ENCODE data around the gene RAET1E. TPM values are rescaled to one million over a fixed set of nuclear protein-coding genes. Genes with fewer than 3 reads are reported as not detected.
"Not testable (repeated sequence)": the region's sequence is repeated elsewhere in the genome, so short reads cannot be mapped to it uniquely, and the experiment has no call there.

Gene RAET1E
- total RNA-seq, 1 experiment from 2014 or later, result not detected

DNA sequence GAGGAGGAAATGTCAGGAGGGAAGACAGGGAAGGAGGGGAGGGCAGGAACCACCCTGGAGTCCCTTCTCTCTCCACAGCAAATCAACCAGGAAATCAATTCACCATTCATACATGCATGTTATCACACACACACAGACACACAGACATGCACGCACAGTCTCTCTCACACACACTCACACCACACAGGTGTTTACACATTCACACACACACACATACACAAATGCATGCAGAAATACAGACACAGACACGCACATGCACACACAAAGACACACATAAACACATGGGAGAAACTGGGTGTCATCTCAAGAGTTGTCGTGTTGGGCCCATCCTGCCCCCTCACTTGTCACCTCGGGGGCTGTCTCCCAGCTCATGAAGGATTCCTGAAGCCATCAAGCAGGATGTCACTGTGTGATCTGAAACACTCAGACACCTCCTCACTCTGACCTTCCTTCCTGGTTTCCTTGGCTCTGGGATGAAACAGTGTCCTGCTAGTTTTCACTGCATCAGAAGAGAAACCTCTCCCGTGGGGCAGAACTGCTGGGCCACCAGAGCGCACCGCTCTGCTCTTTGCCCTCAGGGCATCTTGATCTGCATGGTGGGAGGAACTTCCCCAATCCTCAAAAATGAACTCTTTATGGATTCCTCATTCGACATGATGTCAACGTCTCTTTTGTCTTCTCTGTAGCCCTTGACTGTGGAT, 15.8 kb upstream of the RAET1E start:
- in situ Hi-C loops (cut with HindIII; ENCODE audit: low sequenced_read_pairs), result no loop called here
- DNase-seq (ENCODE audit: low spot score), result no peak

DNA sequence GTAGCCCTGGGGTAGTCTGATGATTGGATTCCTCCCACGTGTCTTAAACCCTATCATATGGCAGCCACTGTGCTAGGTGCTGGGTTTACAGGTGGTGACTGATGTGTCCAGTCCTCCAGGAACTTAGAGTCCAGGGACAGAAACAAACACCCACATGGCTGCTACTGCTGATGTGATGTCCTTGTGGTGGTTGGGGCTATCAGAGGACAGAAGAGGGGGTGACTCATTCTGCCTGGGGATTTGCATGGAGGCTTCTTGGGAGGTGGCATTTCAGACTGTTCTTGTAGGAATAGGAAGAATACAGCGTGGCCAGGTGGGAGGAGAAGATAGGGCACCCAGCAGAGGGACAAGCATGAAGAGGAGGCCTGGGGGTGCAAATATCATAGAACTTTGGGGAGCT, 15.2 kb upstream of the RAET1E start:
- no peak for DNase-seq (ENCODE audit: low spot score)
- in situ Hi-C loops (cut with HindIII; ENCODE audit: low sequenced_read_pairs), result no loop called here

DNA sequence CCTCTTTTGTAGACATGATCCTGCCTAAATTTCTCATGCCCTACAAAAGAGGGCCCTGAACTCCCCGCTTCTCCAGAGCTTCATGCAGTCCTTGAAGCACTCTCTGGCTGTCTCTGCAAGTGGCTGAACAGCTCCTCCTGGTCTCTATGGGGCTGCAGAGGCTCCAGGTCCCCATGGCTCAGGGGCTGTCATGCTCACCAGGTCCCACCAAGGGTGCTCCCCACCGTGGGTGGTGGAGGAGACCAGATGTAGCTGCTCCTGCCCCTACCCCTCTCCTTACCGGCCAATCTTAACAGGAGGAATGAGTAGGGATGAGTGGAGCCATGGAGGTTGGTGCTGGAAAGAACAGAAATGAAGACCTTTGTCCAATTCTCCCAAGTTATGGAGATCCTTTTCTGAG, 14.8 kb upstream of the RAET1E start:
- in situ Hi-C loops (cut with HindIII; ENCODE audit: low sequenced_read_pairs), result not testable (repeated sequence)

DNA sequence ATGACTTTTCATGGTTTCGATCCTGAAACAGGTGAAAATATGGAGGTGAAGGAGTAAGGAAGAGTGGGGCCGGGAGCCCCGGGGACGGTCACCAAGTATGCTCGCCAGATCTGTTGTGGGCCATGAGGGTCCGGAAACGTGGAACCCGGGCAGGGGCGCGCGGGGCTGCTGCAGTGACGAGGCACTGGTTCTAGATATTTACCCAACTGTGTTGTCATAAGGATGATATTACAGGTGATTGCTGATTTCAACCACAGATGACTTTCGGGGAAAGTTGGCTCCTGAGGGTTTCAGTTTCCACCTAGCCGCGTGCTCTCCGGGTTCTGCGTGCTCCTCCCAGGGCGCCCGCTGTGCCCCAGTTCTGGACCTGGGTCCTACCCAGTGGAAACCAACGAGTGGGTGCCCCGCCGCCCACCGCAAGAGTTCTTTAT, 12.8 kb upstream of the RAET1E start:
- no peak for DNase-seq (ENCODE audit: low spot score)
- in situ Hi-C loops (cut with HindIII; ENCODE audit: low sequenced_read_pairs), result no loop called here

More for the DNA sequence above, 14.8 kb upstream of the RAET1E start:
- not testable (repeated sequence) for DNase-seq (ENCODE audit: low spot score)

DNA sequence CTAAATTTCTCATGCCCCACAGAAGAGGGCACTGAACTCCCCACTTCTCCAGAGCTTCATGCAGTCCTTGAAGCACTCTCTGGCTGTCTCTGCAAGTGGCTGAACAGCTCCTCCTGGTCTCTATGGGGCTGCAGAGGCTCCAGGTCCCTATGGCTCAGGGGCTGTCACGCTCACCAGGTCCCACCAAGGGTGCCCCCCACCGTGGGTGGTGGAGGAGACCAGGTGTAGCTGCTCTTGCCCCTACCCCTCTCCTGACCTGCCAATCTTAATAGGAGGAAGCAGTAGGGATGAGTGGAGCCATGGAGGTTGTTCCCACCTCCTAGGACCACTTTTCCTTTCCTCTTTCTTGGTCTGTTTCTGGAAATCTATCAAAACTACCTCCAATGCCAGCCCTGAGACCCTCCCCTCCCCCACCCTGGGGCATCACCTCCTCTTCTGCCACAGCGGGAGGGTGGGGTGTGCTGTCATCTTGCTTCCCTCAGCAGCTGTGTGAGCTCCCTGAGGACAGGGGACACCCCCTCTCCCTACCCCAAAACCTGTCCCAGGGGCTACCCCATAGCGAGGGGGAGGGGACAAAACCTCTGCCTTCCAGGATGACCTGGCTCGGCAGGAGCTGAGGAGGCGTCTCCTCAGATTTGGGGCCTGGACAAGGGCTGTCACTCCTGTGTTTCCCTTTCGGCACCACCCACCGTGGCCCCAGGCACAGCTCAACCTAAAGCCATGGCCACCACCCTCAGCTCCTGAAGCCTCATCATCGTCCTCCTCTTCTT, 12.0 kb upstream of the RAET1E start:
- in situ Hi-C loops (cut with HindIII; ENCODE audit: low sequenced_read_pairs), result no loop called here
- no peak for DNase-seq (ENCODE audit: low spot score)

DNA sequence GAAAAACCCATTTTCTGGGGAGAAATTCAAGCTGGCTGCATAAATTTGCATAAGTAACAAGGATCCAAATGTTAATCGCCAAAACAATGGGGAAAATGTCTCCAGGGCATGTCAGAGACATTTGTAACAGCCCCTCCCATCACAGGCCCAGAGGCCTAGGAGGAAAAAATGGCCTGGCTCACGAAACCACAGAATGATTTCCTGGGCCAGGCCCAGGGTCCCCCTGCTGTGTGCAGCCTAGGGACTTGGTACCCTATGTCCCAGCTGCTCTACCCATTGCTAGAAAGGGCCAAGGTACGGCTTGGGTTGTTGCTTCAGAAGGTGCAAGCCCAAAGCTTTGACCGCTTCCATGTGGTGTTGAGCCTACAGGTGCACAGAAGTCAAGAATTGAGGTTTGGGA, 10.6 kb upstream of the RAET1E start:
- DNase-seq (ENCODE audit: low spot score); in situ Hi-C loops (cut with HindIII; ENCODE audit: low sequenced_read_pairs): not testable (repeated sequence)

DNA sequence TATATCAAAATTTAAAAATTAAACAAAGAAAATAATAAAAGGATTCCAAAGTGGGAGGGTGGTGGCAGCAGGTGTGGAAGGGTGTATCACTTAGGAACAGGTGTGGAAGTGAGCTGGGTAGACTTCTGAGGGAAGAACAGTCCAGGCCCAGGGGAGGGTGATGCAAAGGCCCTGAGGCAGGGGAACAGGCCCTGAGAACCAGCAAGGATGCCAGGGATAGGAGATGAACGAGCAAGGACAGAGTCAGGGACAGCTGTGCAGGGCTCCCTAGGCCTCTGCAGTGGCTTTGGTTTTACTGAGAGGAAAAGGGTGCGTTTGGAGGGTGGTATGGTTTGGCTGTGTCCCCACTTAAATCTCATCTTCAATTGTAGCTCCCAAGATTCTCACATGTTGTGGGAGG, 9.4 kb upstream of the RAET1E start:
- DNase-seq (ENCODE audit: low spot score), result no peak
- in situ Hi-C loops (cut with HindIII; ENCODE audit: low sequenced_read_pairs), result no loop called here

DNA sequence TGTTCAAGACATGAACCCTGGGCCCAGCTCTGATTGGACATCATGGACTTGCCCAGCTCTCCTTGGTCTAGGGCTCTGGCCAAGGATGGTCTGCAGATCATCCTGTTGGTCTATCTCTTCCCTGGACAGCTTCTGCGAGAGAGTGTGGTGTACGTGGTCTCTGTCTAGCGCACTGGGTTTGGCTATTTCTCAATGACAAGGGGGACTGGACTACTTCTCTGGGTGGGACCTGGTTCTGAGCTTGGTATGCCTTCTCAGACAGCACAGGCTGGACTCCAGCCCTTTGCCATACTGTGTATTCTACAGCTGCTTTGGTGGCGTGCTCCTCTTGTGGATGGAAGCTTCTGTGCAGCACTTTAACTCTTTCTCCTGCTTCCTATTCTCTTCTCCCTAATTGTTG, 8.5 kb upstream of the RAET1E start:
- in situ Hi-C loops (cut with HindIII; ENCODE audit: low sequenced_read_pairs), result no loop called here
- no peak for DNase-seq (ENCODE audit: low spot score)

DNA sequence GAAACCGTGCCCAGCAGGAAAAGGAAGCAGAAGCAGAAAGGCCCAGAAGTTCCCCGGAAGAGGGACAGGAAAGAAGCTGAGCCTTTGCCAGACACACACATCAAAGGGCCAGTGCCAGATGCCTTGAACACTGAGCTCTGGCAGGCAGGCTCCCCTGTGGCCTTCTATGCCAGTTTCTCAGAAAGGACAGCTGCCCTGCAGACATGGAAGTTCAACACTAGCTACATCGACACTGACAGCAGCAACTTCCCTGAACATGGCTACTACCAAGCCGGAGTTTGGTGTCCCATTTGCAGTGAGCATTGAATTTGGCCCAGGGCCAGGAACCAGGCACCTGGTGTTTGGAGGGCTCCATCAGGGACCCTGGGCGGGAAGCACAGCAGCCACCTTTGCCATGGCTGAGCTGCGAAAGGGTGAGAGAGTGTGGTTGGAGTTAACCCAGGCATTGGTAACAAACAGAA, 8.0 kb upstream of the RAET1E start:
- in situ Hi-C loops (cut with HindIII; ENCODE audit: low sequenced_read_pairs), result no loop called here
- DNase-seq (ENCODE audit: low spot score), result no peak

DNA sequence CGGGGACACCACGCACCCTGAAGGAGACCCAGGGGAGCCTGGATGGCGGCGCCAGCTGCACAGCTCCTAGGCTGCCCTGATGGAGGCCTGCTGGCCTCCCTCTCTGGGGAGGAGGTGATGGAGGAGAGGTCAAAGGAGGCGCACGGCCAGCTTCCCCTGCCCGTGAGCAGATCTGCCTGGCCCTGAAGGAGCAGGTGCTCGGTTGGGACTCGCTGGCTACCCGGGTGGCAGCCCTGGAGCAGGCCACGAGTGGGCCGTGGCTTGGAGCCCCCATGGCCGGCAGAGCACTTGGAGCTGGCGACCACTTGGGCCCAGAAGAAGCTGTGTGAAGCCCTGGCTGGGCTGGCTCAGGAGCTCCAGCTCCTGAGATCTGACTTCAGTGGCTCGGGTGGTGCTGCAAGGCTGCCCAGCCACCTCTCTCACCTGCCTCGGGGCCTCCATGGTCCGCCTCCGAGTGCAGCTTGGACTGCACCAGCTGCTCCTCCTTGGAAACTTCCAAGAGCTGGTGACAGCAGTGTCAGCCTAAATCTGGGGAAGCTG, 7.5 kb upstream of the RAET1E start:
- in situ Hi-C loops (cut with HindIII; ENCODE audit: low sequenced_read_pairs), result no loop called here
- DNase-seq (ENCODE audit: low spot score), result no peak

DNA sequence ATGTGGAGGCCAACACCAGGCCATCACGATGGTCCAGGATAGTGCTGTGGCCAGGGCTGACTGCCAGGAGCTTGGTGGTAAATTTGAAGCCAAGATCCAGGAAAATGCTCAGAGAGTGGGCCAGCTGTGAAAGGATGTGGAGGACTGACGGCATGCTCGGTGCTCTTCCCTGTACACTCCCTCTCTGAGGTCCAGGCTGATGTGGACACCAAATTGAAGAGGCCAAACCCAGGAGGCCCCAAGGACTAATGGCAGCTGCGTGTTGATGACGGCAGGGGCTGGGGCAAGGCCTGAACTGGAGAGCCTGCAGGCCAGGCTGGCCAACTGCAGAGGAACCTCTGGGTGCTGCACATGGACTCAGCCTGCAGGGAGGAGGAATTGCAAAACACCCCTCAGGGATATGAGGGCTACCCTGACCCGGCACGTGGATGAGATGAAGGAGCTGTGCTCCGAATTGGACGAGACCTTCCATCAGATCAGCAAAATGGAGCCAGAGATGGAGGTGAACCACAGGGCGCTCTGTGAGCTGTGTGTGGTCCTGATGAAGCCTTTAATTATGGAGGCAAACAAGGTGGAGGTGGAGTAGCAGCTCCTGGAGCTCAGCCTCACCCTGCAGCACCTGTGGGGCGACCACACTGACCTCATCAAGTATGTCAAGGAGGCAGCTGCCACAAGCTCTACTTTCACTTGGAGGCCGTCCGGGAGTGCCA, 6.9 kb upstream of the RAET1E start:
- in situ Hi-C loops (cut with HindIII; ENCODE audit: low sequenced_read_pairs), result no loop called here
- DNase-seq (ENCODE audit: low spot score), result no peak

DNA sequence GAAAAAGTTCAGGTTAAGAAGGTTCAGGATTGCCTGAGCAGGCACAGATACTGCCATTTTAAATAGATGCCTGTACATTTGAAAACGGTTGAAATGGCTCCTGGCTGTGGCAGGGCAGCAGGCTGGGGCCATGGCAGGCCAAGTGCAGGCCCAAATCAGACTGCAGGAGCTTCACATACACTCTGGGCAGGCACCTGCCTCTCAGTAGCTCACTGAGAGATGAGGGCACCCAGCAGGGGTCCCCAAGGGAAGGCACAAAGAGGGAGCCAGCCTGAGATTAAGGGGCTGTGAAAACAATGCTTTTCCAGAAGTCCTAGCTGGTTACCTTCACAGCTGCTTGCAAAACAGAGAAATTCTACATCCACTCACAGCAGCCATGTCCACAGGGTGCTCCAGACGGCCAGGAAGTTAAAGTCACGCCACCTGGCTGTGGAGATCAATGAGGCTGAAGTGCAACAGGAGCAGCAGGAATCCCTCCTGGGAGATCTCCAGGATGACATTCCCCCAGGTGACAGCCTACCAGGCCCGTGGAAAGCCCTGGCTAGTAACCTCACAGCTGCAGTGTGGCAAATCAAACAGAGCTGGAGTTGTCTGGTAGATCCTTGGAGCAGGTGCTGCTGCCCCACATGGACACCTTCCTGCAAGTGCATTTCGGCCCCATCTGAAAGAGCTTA, 6.2 kb upstream of the RAET1E start:
- no peak for DNase-seq (ENCODE audit: low spot score)
- in situ Hi-C loops (cut with HindIII; ENCODE audit: low sequenced_read_pairs), result no loop called here

DNA sequence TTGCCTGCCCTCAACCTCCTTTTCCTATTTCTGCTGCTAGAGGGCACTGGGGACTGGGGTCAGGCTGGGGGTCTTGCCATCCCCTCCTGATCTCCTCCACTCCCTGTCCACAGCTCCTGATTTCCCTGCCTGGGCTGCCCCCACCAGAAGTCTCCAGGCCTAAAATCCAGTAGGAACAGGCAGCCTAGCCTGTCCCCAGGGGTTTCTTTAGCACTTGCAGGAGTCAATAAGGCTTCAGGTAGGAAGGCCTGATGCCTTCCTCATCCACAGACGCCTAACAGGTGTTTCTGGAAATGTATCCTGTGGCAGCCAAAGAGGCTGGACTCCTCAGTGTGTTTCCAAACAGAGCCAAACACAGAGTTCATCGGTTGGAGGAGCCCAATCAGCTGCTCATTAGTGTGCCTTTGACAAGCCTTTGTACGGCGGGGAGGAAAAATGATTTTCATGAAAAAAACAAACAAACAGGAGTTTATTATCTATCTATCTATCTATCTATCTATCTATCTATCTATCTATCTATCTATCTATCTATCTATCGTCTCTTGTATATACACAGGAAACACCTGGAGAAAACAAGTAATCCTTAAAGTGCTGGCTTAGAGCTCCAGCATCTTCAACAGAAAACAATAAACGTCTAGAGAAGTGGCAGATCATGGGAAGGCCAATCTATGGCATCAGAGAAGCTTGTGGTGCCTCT, 3.7 kb upstream of the RAET1E start:
- no peak for DNase-seq (ENCODE audit: low spot score)
- in situ Hi-C loops (cut with HindIII; ENCODE audit: low sequenced_read_pairs), result no loop called here

DNA sequence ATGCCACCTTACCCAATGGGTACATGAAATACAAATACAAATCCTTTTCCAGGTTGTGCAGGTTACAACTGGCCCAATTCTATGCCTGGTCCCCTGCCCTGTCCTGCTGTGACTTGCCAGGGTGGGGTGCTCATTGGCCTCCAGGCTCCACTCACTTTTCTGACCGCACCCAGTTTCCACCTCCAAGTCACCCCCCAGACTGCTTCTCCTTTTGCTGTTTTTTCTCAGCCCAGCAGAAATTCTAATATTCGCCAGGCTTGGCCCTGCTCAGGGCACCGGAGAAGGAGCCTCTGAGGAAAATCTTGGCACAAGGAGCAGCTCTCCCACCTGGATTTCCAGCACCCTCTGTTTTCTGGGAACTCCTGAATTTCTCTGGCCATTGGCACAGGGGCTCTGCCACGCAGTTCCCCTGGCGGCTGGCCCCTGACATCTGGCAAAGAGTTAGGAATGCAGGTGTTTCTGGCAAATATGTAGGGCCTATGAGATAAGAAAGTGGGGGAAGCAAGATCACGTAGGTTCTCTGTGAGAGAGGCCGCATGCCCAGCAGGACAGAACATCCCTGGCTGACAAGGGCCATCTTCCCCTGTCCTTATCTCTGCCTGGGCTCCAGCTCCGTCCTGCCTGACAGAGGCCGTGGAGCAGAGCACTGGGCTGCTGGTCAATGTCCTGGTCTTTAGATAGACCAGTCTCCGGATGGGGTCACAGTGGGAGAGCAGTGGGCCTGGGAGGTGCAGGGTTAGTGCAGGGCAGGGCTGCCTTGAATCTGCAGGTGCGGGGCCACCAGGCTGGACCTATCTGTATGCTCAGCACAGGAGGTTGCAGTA, 2.9 kb upstream of the RAET1E start:
- DNase-seq (ENCODE audit: low spot score), result no peak
- in situ Hi-C loops (cut with HindIII; ENCODE audit: low sequenced_read_pairs), result no loop called here

DNA sequence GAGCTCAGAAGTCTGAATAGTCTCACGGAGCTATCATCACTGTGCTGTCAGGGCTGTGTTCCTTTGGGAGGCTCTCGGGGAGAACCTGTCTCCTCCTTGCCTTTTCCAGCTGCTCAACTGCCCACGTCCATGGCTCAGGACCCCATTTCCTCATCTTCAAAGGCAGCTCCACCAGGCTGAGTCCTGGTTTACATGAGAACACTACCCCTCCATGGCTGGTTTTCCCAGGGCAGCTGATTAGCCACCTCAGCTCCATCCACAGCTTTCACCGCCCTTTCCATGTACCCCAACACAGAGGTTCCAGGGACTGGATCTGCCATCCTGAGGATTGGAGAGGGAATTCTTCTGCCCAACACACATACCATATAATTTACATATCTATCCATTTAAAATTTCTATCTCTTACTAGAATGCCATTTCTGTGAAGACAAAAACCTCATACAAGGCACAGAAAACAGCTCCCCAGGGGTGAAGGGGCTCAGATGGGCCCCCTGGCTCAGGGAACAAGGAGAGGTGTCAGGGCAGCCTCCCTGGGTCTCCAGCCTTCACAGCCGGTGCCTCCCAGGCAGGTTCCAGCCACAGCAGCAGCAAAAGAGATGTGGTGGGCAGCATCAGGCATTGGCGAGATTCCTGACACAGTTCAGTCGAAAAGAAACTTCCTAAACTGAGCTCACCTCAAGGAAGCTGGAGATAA, 2.2 kb upstream of the RAET1E start:
- DNase-seq (ENCODE audit: low spot score), result no peak
- in situ Hi-C loops (cut with HindIII; ENCODE audit: low sequenced_read_pairs), result no loop called here

DNA sequence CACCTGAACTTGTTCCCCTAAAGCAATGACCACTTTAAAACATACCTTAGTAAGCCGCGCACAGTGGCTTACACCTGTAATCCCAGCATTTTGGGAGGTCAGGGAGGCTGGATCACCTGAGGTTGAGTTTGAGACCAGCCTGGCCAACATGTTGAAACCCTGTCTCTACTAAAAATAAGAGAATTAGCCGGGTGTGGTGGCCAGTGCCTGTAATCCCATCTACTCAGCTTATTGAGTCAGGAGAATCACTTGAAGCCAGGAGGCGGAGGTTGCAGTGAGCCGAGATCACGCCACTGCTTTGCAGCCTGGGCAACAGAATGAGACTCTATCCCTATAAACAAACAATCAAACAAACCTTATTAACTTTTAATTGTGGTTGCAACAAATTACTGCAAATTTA, 1.6 kb upstream of the RAET1E start:
- DNase-seq (ENCODE audit: low spot score), result no peak
- in situ Hi-C loops (cut with HindIII; ENCODE audit: low sequenced_read_pairs), result no loop called here

DNA sequence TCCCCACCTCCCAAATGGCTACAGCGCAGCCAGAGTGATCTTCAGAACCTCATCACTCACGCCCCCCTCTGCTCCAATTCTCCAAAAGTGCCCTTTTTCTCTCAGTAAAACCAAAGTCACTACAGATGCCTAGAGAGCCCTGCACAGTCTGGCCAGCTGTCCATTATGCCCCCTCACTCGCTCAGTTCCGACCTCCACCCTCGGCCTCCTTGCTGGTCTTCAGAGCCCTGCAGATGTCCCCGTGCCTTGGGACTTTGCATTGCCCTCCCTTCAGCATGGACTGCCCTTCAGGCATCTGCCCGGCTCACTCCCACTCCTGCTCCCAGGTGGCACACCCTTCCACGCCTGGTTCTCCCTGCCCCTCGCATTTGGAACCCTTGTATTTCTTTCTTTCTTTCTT, 1.1 kb upstream of the RAET1E start:
- in situ Hi-C loops (cut with HindIII; ENCODE audit: low sequenced_read_pairs), result no loop called here
- DNase-seq (ENCODE audit: low spot score), result no peak
